AG08395 (cell line): Measurements from ENCODE around the gene ARMCX1.
"Not testable (repeated sequence)": the region's sequence is repeated elsewhere in the genome, so short reads cannot be mapped to it uniquely, and the experiment has no call there.

Experiments
- DNase-seq: peaks from one replicate; pipeline ENCODE4 v3.0.0; 2012; ENCODE audit warnings: mixed read lengths, low spot score

The ARMCX1 gene

DNA sequence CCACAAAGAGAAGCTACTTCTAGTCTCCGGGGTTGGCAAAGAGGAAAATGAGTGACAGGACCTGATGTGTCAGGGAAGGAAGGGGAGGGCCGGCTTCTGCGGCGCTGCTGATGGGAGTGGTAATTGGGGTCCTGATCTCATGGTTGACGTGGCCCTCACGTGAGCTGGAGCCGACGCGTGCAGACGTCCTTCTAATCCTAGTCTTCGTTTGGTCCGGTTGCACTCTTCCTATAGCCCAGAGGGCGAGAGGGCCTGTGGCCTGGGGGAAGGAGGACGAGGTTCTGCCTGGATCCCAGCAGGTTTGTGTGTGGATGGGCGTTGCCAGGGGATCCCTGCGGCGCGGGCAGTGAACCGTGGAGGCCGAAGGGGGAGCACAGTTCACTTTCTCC lies at the start of gene ARMCX1:
Gene ARMCX1 (plus strand): TSS at position 186 of the 389 bp plus-strand sequence. CDS start 2,384 bp downstream, outside the sequence.
- peak; percentile 74 for DNase-seq

GRCh38 chrX:101502929-101503328 lies 47.4 kb upstream of the ARMCX1 start:
- DNase-seq: not testable (repeated sequence)

GRCh38 chrX:101507372-101507771 lies 43.0 kb upstream of the ARMCX1 start:
- DNase-seq: no peak

GRCh38 chrX:101507986-101508385 lies 42.4 kb upstream of the ARMCX1 start:
- DNase-seq: no peak

GRCh38 chrX:101530944-101531343 lies 19.4 kb upstream of the ARMCX1 start:
- DNase-seq: no peak

- no peak for DNase-seq
These were observed 11.2 kb upstream of the ARMCX1 start for GRCh38 chrX:101539116-101539515.

- DNase-seq: peak; percentile 64
These were observed 518 bp downstream of the ARMCX1 start for GRCh38 chrX:101550751-101551379.

GRCh38 chrX:101551380-101551767 lies 1.0 kb downstream of the ARMCX1 start:
- no peak for DNase-seq

DNA sequence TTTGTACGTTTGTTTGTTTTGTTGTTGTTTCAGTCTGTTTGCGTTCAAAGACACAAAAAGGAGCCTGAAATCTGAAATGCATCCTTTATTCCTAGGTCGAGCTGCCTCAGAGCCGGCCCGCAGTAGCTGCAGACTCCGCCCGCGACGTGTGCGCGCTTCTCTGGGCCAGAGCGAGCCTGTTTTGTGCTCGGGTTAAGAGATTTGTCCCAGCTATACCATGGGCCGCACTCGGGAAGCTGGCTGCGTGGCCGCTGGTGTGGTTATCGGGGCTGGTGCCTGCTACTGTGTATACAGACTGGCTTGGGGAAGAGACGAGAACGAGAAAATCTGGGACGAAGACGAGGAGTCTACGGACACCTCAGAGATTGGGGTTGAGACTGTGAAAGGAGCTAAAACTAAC lies 2.4 kb downstream of the ARMCX1 start:
- DNase-seq: no peak

- DNase-seq: no peak
These were observed 14.3 kb downstream of the ARMCX1 start for GRCh38 chrX:101564651-101565050.

DNA sequence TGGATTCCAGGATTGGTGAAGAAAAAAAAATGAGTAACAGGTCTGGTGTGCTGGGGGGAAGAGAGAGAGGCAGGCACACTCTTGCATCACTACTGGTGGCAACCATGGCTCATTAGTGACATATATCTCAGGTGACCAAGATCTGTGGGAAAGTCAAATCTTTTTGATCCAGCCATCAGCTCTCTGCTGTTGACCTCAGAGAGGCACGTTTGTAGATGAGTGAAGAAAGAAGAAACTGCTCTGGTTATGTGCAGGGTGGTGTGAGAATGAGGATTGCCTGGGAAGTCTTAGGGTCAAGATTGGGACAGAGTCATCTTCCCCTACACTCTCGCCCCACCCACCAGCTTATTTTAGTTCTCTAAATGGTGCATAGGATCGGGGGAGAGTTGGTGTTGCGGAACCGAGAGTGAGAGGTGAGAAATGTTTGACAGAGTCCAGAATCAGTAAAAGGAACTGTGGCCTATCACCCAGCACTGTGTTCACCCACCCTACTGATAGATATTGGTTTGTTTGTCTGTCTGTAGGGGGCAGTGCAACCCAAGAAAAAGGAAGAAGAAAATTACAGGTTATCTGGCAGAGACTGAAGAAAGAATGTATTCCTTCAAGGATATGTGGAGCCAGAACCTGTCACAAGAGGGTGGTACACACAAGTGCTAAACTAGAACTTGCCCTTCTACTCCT lies 45.5 kb downstream of the ARMCX1 start:
- peak; percentile 61 for DNase-seq

GRCh38 chrX:101599592-101599991 lies 49.2 kb downstream of the ARMCX1 start:
- DNase-seq: not testable (repeated sequence)

DNA sequence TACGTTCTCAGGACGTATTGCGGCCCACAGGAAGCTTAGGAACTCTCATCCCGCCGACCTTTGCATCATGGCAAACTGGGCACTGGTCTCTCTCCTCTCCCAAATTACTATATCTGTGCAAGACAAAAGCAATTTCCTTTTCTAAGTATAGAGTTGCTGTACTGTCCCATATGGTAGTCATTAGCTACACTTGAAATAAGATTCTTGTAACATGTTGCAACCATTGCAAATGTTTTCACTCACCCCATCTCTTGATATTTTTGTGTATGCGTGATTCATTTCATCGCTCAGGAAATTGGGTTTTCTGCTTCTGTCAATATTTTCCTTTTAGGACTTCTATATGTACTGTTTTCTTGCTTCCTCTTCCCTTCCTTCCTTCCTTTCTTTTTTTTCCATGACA lies 51.7 kb downstream of the ARMCX1 start:
- peak; percentile 45 for DNase-seq
